DMS 273 (cell line): ENCODE measurements around the gene KLRG1.

Source experiments
- DNase-seq: peaks from one replicate; lab custom pipeline; 2025; ENCODE audit not compliant: unreplicated experiment; lab: John Stamatoyannopoulos, UW

Gene KLRG1

GRCh38 chr12:8989413-8989812 lies at the start of gene KLRG1:
Gene KLRG1, plus strand, starts transcription at chr12:8989546. Its CDS starts 90 bp downstream, at chr12:8989636.
- no peak for DNase-seq

- no peak for DNase-seq
Measured at GRCh38 chr12:8941691-8942478, 47.5 kb upstream of the KLRG1 start.

DNA sequence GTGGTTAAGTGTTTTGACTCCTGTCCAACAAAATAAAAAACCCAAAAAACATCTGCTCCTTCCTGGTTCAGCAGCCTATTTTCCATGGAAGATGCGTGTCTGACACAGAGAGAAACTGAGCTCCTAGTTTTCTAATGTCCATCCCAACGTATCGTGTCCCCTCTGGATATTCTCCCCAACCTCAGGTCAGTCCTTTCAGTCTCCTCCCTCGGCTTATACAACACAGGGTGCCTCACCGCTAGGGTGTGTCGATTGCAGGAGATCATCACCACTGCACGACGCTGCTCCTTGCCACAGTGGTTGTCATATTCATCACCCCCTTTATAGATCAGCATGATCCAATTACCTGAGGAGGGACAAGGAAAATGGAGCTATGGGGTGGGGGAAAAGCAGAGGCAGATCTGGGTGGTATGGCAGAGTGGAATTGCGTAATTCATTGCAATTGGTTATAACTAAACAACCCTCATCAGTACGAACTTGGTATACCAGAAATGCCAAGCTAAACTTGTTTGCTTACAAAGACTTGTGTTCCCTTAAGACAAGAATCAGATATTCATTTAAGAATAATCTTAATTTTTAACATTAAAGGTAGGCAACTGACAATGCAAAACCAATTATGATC lies 45.7 kb upstream of the KLRG1 start:
- no peak for DNase-seq

DNA sequence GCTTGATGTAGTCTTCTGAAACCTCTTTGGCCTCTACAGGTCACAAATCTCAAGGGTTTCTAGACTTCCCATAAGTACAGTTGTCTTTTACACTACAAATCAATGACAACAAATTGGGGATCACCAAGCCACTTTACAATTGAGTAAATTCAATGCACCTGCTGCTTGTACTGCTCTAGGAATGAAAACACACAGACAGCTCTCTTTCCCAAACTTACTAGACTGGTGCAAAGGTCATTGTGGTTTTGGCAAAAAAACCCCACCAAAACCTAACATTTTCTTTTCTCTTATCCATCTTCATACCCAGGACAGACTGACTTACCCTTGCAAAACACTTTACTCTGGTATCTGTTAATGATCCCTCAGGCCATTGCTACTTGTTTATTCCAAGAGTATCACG lies 42.6 kb upstream of the KLRG1 start:
- no peak for DNase-seq

GRCh38 chr12:8947737-8948136 lies 41.6 kb upstream of the KLRG1 start:
- DNase-seq = no peak

DNA sequence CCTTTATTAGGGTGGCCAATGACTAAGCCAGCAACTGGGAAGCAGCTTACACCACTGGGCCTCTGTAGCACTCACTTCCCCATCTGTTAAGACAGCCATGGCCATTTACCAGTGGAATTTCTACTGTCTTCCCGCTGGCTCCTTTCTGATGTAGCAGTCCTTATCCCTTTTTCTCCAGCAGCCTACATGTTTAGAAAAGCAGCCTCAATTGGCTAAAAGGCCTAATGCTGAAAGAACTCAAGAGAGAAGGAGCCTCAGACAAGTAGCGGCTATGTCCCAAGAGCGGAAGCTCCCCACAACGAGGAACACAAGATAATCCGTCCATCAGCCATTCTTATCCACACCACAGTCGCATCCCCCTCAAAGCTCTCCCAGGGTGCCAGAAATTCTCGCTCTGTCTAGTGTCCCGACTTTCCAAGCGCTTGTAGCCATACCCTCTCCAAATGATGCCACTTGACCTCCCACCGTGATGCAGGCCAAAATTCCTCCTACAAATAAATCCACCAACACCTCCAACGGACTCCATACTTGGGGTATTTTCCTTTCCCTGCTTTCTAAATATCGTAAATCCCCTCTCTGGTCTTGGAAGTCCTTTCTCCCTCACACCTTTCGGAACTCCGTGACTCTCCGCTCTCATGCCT lies 40.5 kb upstream of the KLRG1 start:
- DNase-seq = peak; percentile 35

GRCh38 chr12:8949342-8950220 lies 39.8 kb upstream of the KLRG1 start, which contains the start of gene M6PR:
Gene M6PR, minus strand, starts transcription at chr12:8949645. Its CDS starts 3,241 bp downstream, at chr12:8946404.
- peak; percentile 98 for DNase-seq

GRCh38 chr12:8950221-8950527 lies 39.2 kb upstream of the KLRG1 start:
- DNase-seq = no peak

DNA sequence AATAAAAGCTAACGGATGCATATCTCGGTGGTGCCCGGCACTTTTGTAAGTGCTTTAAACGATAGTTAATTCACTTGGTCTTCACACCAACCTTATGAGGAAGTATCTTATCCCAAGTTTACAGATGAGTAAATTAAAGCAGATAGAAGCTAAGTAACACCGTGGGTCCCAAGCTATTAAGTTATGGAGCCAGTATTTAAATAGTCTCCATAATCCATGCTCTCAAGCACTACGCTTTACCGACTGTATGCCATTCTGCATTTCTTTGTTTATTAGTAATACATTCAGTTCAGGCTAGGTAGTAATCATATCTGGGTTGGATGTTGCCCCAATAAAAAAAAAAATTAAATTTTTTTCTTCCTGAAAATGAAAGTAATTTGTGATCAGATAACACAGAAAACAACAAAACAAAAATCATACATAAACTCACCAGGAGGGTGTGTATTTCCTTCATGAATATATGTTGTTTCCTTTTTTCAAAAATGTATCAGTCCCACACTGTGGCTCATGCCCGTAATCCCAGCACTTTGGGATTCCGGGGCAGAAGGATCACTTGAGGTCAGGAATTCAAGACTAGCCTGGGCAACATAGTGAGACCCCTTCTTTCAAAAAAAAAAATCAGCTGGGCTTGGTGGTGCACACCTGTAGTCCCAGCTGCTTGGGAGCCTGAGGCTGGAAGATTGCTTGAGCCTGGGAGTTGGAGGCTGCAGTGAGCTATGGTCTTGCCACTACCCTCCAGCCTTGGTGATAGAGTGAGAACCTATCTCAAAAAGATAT lies 38.5 kb upstream of the KLRG1 start:
- DNase-seq = no peak

DNA sequence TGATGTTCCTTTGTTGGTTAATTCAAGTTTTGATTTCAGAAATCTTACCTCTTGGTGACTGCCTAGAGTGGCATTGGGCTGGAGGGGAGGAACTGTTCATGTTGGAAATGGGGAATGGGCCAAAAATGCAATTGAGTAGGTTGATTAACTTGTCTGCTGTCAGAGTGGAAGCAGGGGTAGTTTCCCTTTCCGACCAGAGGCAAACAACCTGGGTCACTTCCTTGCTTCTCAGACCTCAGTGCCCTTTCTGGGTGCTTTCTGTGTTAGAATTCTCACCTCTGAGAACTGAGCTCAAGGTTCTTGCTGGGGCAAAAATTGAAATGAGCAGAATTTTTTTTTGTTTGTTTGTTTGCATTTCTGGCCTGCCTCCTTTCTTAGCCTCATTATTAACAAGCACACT lies 37.6 kb upstream of the KLRG1 start:
- DNase-seq = no peak

DNA sequence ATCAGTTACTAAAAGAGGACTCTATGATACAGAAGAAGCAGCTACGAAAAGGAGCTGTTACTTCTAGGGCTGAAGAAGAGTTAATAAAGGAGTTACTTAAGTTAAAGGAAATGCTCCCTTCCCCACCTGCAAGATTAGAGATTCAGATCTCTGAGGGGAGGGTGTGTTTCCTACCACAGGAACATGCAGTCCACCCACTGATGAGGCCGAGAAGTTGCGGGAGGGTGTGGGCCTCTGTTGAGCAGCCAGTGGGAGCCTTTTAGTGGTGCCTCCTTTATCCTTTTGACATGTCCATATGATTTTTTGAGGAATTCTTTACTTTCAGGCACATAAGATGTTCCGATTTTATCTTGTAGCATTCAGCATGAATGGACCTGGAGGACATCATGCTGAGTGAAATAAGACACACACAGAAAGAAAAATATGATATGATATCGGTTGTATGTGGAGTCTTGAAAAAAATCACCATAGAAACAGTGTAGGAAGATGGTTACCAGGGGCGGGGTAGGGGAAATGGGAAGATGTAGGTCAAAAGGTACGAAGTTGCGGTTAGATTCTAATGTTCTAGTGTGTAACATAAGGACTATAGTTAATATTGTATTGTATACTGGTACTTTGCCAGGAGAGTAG lies 35.5 kb upstream of the KLRG1 start:
- DNase-seq = no peak

GRCh38 chr12:8956073-8956472 lies 33.3 kb upstream of the KLRG1 start:
- no peak for DNase-seq

GRCh38 chr12:8956772-8957171 lies 32.6 kb upstream of the KLRG1 start:
- DNase-seq = no peak

- DNase-seq = no peak
Measured at GRCh38 chr12:8957561-8957960, 31.8 kb upstream of the KLRG1 start.

GRCh38 chr12:8958066-8958465 lies 31.3 kb upstream of the KLRG1 start:
- no peak for DNase-seq

GRCh38 chr12:8960176-8960575 lies 29.2 kb upstream of the KLRG1 start:
- DNase-seq = no peak

DNA sequence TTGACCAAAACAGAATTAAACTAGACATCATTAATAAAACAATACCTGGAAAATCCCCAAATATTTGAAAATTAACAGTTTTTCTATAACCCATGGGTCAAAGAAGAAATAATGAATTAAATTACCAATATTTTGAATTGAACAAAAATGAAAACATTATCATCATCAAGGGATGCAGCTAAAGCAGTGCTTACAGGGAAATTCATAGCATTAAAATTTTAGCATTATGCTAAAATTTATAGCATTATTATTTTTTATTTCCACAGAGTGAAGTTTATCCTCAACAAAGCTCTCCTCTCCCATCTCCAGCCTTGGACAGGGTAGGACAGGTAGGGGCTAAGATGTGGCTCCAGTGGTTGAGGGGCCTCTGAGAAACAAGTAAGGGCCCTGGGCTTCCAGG lies 20.6 kb upstream of the KLRG1 start:
- DNase-seq = no peak

DNA sequence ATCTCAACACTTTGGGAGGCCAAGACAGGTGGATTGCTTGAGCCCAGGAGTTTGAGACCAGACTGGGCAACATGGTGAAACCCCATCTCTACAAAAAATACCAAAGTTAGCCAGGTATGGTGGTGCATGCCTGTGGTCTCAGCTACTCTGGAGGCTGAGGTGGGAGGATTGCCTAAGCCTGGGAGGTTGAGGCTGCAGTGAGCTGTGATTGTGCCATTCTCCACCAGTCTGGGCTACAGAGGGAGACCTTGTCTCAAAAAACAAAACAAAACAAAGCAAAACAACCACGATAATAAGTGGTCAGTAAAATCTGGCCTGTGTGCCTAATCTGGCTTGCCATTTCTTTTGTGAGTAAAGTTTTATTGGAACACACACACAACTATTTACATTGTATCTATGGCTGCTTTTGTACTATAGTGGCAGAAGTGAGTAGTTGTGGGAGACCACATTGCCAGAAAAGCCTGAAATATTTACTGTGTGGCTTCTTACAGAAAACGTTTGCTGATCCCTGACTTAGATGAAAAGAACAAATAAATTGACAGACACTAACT lies 19.4 kb upstream of the KLRG1 start:
- no peak for DNase-seq

- no peak for DNase-seq
Measured at GRCh38 chr12:8970432-8970831, 18.9 kb upstream of the KLRG1 start.

DNA sequence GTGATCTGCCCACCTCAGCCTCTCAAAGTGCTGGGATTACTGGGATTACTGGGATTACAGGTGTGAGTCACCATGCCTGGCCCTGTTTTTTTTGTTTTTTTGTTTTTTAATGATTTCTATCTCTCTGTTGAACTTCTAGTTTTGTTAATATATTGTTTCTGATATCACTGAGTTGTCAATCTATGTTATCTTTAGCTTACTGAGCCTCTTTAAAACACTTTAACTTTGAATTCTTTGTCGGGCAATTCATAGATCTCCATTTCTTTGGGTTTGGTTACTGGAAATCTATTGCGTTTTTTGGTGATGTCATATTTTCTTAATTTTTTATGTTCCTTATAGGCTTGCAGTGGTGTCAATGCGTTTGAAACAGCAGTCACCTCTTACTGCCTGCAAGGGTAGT lies 9.2 kb upstream of the KLRG1 start:
- DNase-seq = no peak
